ENCODE measurements around the gene GALNT14.

Gene GALNT14

GRCh38 chr2:30877833-30878232 lies 260.4 kb downstream of the GALNT14 start:
- DNase-seq, result no peak

- no peak for DNase-seq
Measured at GRCh38 chr2:30872797-30873196, 265.4 kb downstream of the GALNT14 start.

GRCh38 chr2:30871980-30872789 lies 266.1 kb downstream of the GALNT14 start:
- no peak for DNase-seq

GRCh38 chr2:30871440-30871839 lies 266.8 kb downstream of the GALNT14 start:
- DNase-seq, result no peak

- DNase-seq, result no peak
Measured at GRCh38 chr2:30869988-30870387, 268.3 kb downstream of the GALNT14 start.

- no peak for DNase-seq
Measured at GRCh38 chr2:30867385-30867784, 270.9 kb downstream of the GALNT14 start.

- DNase-seq, result no peak
Measured at GRCh38 chr2:30866974-30867373, 271.3 kb downstream of the GALNT14 start.

GRCh38 chr2:30865892-30866681 lies 272.2 kb downstream of the GALNT14 start:
- DNase-seq, result no peak

GRCh38 chr2:30865243-30865642 lies 273.0 kb downstream of the GALNT14 start:
- DNase-seq, result no peak

- peak; percentile 68 for DNase-seq
Measured at GRCh38 chr2:30862054-30862651, 276.1 kb downstream of the GALNT14 start.

GRCh38 chr2:30860726-30861125 lies 277.5 kb downstream of the GALNT14 start:
- no peak for DNase-seq
